IPS DF 6.9 (cell line): ENCODE results near the gene TEX13D.

Experiments
- DNase-seq: peaks from one replicate; pipeline ENCODE4 v3.0.0-alpha.2; 2013; ENCODE audit warnings: low read depth, low spot score
- H3K27ac ChIP-seq: one replicate; pipeline ENCODE4 v1.5.1; 2013; ENCODE audit warnings: low read length, control low read depth
- H3K27me3 ChIP-seq: 2 replicates; pipeline ENCODE4 v1.6.1; 2013; ENCODE audit warnings: mild to moderate bottlenecking, low read length; ENCODE audit not compliant: control insufficient read depth, insufficient read depth
- H3K36me3 ChIP-seq: 2 replicates; pipeline ENCODE4 v1.6.1; 2013; ENCODE audit warnings: low read length; ENCODE audit not compliant: control insufficient read depth, insufficient read depth
- H3K4me1 ChIP-seq: 2 replicates; pipeline ENCODE4 v1.6.1; 2013; ENCODE audit warnings: low read length; ENCODE audit not compliant: control insufficient read depth, insufficient read depth
- H3K4me3 ChIP-seq: 2 replicates; pipeline ENCODE4 v1.5.1; 2013; ENCODE audit warnings: mild to moderate bottlenecking, low read length
- H3K9me3 ChIP-seq: 2 replicates; pipeline ENCODE4 v1.6.1; 2013; ENCODE audit warnings: low read length, inconsistent platforms; ENCODE audit not compliant: control insufficient read depth, insufficient read depth
- WGBS: extraction: QIAGEN DNeasy Blood & Tissue Kit; methylation state at CpG from one replicate; pipeline ENCODE4 v1.1.7; 2013; ENCODE audit warnings: mixed read lengths, missing lambda C conversion rate; ENCODE audit not compliant: insufficient read length, insufficient coverage; 5-methylcytosine and 5-hydroxymethylcytosine counted together

TEX13D gene

DNA sequence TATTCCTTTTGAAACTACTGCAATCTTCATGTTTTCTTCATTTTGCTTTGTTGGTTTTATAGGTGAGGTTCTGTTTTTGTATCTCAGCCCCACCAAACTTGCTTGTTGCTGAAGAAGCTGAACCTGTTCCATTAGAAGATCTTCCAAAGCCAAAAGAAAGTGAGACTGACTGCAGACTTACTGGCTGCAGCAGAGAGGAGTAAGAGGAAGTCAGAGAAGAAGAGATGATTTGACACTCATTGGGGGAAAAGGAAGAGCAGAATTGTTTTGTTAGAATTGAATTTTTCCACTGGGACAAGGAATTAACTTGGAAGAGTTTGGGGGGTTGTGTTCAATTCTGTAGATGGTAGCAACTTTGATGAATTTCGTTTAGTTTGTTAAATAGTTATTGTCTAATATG lies 3.1 kb downstream of the TEX13D start:
- H3K4me1 ChIP-seq, result no peaks in the 10 kb centered on the region
- 100% methylated on average over 1 of the region's 1 CpG for WGBS
- DNase-seq, result no peak

DNA sequence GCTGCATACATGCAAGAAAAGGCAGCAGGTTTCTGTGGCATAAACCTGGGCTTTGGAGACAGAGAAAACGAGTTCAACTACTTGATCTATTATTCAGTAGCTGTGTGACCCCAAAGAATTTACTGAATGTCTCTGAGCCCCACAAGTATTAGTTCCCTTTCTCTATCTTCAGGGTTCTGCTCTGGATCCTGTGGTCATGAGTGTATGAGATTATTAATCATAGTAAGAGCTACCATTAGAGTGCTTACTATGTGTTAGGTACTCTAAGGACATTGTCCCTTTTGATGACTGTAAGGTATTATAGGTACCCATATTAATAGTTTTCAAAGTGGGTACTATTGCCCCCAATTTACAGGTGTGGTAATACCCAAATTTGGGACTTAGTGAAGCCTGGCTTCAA lies 5.5 kb downstream of the TEX13D start:
- H3K4me1 ChIP-seq, result no peaks in the 10 kb centered on the region
- H3K4me3 ChIP-seq, result no peak overlapping the region
- WGBS, result no CpG with 5 or more reads among the region's 1 CpG
- no peaks in the 10 kb centered on the region for H3K9me3 ChIP-seq
- H3K27me3 ChIP-seq, result no peaks in the 10 kb centered on the region
- no peaks in the 10 kb centered on the region for H3K36me3 ChIP-seq
- H3K27ac ChIP-seq, result no peak overlapping the region
- DNase-seq, result no peak

More for the DNA sequence above, 3.1 kb downstream of the TEX13D start:
- no peaks in the 10 kb centered on the region for H3K27me3 ChIP-seq
- no peak overlapping the region for H3K4me3 ChIP-seq
- no peaks in the 10 kb centered on the region for H3K9me3 ChIP-seq
- no peaks in the 10 kb centered on the region for H3K36me3 ChIP-seq
- no peak overlapping the region for H3K27ac ChIP-seq

DNA sequence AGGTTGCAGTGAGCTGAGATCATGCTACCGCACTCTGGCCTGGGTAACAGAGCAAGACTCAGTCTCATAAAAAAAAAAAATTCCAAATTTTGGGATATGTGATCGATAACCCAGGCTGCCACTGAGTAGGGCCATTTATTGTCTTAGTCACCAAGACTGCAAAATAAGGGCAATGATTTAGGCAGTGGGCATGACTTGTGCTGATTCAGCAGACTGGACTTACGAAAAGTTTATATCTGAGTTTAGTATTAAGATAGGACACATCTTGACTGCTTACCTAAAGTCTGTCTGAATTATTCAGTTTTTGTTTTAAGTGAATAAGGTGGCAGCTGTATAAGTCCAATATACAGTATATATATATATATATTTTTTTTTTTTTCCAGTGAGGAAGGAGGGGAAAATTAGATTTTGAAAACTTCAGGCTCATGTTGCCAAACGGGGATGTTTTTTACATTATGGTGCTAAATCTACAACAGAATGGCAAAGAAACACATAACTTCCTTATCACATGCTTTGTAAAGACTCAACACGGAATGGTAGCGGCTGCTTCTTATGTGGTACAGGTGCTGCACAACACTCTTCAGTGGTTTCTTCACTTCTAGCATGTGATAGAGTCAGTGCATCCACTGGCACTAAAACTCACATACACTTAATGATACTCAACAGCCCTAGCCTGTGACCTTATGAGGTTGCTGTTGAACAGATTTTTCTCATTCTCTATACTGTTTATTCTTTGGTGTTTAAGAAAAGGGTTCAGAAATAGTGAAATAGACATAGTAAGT lies 6.5 kb downstream of the TEX13D start:
- no peak for DNase-seq
- WGBS, result no CpG with 5 or more reads among the region's 6 CpGs
- no peaks in the 10 kb centered on the region for H3K4me1 ChIP-seq
- H3K4me3 ChIP-seq, result no peak overlapping the region
- no peaks in the 10 kb centered on the region for H3K9me3 ChIP-seq
- H3K27me3 ChIP-seq, result no peaks in the 10 kb centered on the region
- H3K36me3 ChIP-seq, result no peaks in the 10 kb centered on the region
- H3K27ac ChIP-seq, result no peak overlapping the region

DNA sequence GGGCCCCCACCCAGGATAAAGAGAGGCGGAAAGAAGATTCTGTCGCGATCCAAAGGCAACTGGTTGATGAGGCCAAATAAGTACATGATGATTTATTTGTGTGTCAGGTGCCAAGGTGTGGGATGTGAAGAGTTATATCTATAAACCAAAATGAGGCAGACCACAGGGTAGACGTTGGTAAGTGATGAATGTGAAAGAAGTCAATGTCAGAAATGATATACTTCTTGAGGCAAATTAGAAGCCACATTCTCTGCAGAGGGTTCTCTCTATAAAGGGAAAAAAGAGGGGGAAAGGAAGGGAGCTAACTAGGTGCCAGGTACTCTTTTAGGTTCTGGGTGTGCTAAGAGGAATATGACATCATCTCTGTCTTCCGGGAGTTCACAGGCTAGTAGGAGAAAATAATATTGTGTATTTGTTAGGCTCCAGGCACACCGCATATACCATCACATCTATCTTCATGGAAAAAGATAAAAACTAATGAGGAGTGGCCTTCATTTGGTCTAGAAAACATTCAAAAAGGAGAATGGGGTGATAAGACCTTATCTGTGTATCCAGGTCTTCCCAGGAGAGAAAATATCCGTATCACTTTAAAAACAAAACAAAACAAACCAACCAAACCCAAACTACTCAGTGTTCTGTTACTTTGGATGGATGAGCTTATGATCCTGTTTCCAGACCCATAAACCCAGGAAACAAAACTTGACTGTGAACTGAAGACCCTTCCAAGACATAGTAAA lies 9.1 kb downstream of the TEX13D start:
- Histone ChIP-seq H3K4me3 (no peak overlapping the region), H3K9me3 (no peaks in the 10 kb centered on the region), H3K36me3 (no peaks in the 10 kb centered on the region), H3K27me3 (no peaks in the 10 kb centered on the region), H3K27ac (no peak overlapping the region), H3K4me1 (no peaks in the 10 kb centered on the region)
- no CpG with 5 or more reads among the region's 7 CpGs for WGBS
- no peak for DNase-seq

DNA sequence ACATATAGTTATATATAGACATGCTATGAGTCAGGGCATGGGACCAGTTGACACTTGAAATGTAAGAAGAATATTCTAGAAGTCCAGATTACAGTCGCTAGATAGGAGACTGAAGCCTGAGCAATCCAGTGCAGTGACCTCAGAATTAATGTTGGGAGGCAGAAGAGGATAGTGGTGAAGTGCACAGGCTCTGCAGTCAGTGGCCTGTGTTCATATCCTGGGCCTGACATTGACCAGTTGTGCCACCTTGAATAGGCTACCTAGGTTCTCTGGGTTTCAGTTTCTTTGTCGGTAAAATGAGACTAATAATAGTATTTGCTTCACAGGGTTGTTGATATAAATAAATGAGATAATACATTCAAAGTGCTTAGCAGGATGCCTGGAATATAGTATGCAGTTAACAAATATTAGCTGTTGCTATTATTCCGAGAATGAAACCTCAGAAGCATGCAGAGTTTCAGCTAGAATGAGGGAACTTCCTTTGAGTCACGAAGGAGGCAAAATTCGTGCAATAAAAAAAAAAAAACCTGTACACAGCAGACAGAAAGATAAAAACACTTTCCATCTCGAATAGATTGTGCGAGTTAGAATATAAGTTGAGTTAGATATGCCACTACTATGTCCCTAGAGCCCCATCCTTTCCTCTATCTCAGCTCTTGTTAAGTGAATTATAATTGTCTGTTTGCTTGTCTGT lies 9.9 kb downstream of the TEX13D start:
- no CpG with 5 or more reads among the region's 7 CpGs for WGBS
- no peaks in the 10 kb centered on the region for H3K9me3 ChIP-seq
- no peak for DNase-seq
- H3K4me1 ChIP-seq, result no peaks in the 10 kb centered on the region
- no peak overlapping the region for H3K4me3 ChIP-seq
- no peak overlapping the region for H3K27ac ChIP-seq
- no peaks in the 10 kb centered on the region for H3K36me3 ChIP-seq
- H3K27me3 ChIP-seq, result no peaks in the 10 kb centered on the region

DNA sequence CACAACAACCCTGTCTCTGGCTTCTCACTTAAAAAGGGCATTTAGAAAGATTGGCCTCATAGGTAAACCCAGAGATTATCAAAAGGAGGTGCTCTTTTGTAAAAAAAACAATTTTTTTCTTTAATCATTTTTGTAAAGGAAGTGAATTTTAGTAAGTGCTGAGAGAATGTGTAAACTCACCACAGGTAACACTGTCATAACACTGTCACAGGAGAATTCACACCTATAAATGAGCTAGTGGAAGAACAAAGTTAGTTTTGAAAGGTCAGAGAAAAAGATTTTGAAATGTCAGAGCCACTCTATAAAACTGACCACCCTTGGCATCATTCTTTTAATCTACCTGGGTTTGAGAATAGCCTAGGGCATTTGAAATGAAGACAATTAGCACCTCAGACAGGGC lies 10.6 kb downstream of the TEX13D start:
- H3K27me3 ChIP-seq, result no peaks in the 10 kb centered on the region
- H3K27ac ChIP-seq, result no peak overlapping the region
- DNase-seq, result no peak
- H3K4me1 ChIP-seq, result no peaks in the 10 kb centered on the region
- H3K9me3 ChIP-seq, result no peaks in the 10 kb centered on the region
- H3K4me3 ChIP-seq, result no peak overlapping the region
- no peaks in the 10 kb centered on the region for H3K36me3 ChIP-seq

DNA sequence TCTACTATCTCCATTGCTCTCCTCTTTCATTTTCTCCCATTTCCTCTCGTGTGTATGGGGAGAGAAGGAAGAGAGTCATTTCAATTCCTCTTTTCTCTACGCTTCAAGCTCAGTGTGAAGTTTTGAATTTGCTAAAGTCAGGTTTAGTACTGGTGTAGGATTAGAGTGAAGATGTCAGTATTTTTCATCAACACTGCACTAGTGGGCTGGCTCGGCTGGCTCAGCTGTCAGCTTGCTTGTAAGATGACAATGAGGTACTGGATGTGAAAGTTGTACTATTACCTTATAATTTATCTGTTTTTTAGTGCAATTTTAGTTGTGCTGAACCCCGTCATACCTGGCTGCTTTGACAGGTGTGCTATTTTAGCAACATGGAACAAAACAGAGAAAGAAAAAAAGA lies 11.8 kb downstream of the TEX13D start:
- no CpG with 5 or more reads among the region's 4 CpGs for WGBS
- DNase-seq, result no peak
- Histone ChIP-seq H3K4me1 (no peaks in the 10 kb centered on the region), H3K4me3 (no peak overlapping the region), H3K27ac (no peak overlapping the region), H3K36me3 (no peaks in the 10 kb centered on the region), H3K27me3 (no peaks in the 10 kb centered on the region), H3K9me3 (no peaks in the 10 kb centered on the region)

DNA sequence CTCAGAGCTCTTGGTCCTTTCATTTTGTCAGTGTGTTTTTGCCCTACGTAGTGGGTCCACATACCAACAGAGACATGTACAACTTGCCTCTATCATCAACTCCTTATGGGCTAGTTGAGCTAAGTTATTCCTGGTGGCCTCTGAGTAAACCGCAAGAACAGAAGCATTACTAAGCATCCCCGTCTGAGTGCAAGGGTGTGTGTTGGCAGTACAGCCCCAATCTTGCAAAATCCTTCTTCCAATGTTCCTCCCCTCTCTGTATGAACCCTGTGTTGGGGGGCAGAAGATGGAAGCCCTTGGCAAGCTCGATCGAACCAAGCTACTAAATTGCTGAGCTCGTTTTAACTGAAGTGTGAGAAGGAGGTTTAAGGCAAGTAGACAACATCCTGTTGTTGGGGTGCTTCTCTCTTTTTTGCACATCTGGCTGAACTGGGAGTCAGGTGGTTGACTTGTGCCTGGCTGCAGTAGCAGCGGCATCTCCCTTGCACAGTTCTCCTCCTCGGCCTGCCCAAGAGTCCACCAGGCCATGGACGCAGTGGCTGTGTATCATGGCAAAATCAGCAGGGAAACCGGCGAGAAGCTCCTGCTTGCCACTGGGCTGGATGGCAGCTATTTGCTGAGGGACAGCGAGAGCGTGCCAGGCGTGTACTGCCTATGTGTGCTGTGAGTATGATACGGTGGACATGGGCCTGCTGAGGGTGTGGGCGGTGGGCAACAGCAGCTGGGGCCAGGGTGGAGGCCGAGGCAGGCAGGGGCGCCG lies 13.8 kb downstream of the TEX13D start, which contains the start of gene SH2D1A:
TSS of gene SH2D1A (plus strand) at position 447 of the 760 bp plus-strand sequence. CDS start at position 527, 80 bp downstream.
- WGBS, result no CpG with 5 or more reads among the region's 19 CpGs
- H3K4me3 ChIP-seq, result no peak within 1 kb of the TSS
- H3K9me3 ChIP-seq, result no peaks in the 10 kb centered on the region
- H3K4me1 ChIP-seq, result no peaks in the 10 kb centered on the region
- H3K27me3 ChIP-seq, result no peaks in the 10 kb centered on the region
- no peak within 1 kb of the TSS for H3K27ac ChIP-seq
- H3K36me3 ChIP-seq, result no peaks in the 10 kb centered on the region
- DNase-seq, result no peak

DNA sequence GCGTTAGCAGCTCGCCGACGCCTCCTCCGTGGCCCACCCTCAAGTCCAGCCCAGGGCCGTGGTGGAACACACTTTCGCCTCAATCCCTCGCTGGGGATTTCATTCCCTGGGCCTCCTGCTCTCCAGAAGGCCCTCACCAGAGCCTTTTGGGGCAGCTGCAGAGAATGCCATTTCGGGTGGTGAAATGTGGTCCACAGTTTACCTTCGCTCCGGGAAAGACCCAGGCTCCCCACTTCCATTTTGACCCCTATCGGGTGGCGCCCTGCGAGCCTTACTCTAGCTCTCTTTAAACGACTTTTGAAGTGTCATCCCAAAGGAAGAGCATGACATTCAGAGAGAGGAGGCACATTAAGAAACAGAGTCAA lies 14.4 kb downstream of the TEX13D start:
- no peaks in the 10 kb centered on the region for H3K36me3 ChIP-seq
- no peak for DNase-seq
- no peaks in the 10 kb centered on the region for H3K27me3 ChIP-seq
- no peaks in the 10 kb centered on the region for H3K9me3 ChIP-seq
- no peaks in the 10 kb centered on the region for H3K4me1 ChIP-seq
- H3K4me3 ChIP-seq, result no peak overlapping the region
- WGBS, result no CpG with 5 or more reads among the region's 15 CpGs
- no peak overlapping the region for H3K27ac ChIP-seq

DNA sequence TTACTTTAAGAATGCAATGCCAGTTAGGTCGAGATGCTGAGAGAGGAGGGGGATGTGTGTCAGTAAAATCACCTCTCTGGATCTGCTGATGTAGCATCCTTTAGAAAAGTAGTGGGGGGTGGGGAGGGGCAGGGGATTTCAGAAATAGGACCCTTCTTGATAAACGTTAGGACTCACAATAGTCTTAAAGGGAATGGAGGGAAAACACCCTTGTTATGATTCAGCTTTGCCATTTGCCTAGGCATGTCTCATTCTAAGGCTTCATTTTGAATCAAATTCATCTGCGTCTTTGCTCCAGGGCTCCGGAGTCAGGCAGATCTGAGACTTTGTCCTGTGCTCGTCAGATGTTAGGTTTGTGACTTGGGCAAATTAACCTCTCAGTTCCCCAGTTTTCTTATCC lies 14.8 kb downstream of the TEX13D start:
- Histone ChIP-seq H3K4me3 (no peak overlapping the region), H3K9me3 (no peaks in the 10 kb centered on the region), H3K4me1 (no peaks in the 10 kb centered on the region), H3K27me3 (no peaks in the 10 kb centered on the region), H3K27ac (no peak overlapping the region), H3K36me3 (no peaks in the 10 kb centered on the region)
- WGBS, result no CpG with 5 or more reads among the region's 5 CpGs
- DNase-seq, result no peak
